HepG2 (cell line): ENCODE measurements around the gene METTL14. TPM values are rescaled to one million over a fixed set of nuclear protein-coding genes. Genes with fewer than 3 reads are reported as not detected.

ENCODE experiments used
- ATAC-seq: fragments of 200-7000 bp; cut with Tn5 transposase; 3 replicates; pipeline ENCODE4 v1.9.1; 2020; ENCODE audit warnings: mild to moderate bottlenecking, moderate library complexity
- BruUV-seq: library from RNA; stranded (reverse); fragments of 400-500 nt; replicated peaks from 2 replicates; lab custom pipeline; 2021; lab: Mats Ljungman, UMichigan
- CTCF ChIA-PET: fragments of 300-600 bp; formaldehyde crosslinking; extraction: SDS; loops from one replicate; lab custom pipeline; 2021; ENCODE audit warnings: low total read pairs, inconsistent platforms, low intra/inter-chr PET ratio; lab: Yijun Ruan, JAX
- POLR2A ChIA-PET: fragments of 350-600 bp; sonication (Branson Sonifier 250); formaldehyde crosslinking; loops from one replicate; lab custom pipeline; 2020; ENCODE audit warnings: antibody characterized with exemption, inconsistent platforms; lab: Yijun Ruan, JAX
- DNase-seq: peaks from one replicate; pipeline ENCODE4 v3.0.0-alpha.2; 2015; ENCODE audit warnings: low spot score
- FAIRE-seq: peaks from 3 replicates; lab custom pipeline; 2011; peaks lifted over from hg19 to GRCh38; lab: Jason Lieb, UNC
- H2AFZ ChIP-seq: one replicate; pipeline ENCODE4 v1.6.1; 2011; ENCODE audit warnings: low read length, inconsistent platforms
- H3K27ac ChIP-seq: fragments of 300-600 bp; 3 replicates; pipeline ENCODE4 v1.8.0; 2011; ENCODE audit warnings: mixed run types, mild to moderate bottlenecking, mixed read lengths, low read length, inconsistent platforms; ENCODE audit not compliant: insufficient read depth; ENCODE audit errors: extremely low read length
- H3K27me3 ChIP-seq, 2 experiments: fragments of 200-600 bp in 1 of 2; 2 replicates in 1 of 2; 3 replicates in 1 of 2; pipeline versions ENCODE4 v1.6.0 to v1.8.0; 2011; ENCODE audit warnings: low read length in 2 of 2, mild to moderate bottlenecking in 2 of 2, moderate library complexity in 2 of 2, inconsistent platforms in 1 of 2; ENCODE audit not compliant: insufficient read depth in 2 of 2, control insufficient read depth in 1 of 2
- H3K36me3 ChIP-seq, 2 experiments: fragments of 200-600 bp in 1 of 2; replicated peaks in 1 of 2; 2 replicates in 1 of 2; 3 replicates in 1 of 2; pipeline versions ENCODE4 v1.5.1 to v1.8.0; 2011; ENCODE audit warnings: low read length in 2 of 2, inconsistent platforms in 1 of 2; ENCODE audit not compliant: insufficient read depth in 2 of 2, control insufficient read depth in 1 of 2
- H3K4me1 ChIP-seq: 2 replicates; pipeline ENCODE4 v1.5.1; 2012; ENCODE audit warnings: low read length, inconsistent platforms; ENCODE audit not compliant: insufficient read depth
- H3K4me2 ChIP-seq: 2 replicates; pipeline ENCODE4 v1.6.0; 2011; ENCODE audit warnings: low read depth, low read length, inconsistent platforms
- H3K4me3 ChIP-seq, 3 experiments: fragments of 200-600 bp in 1 of 3; sonication (generic), shearing (Covaris generic) in 1 of 3; replicated peaks in 1 of 3; 2 replicates each; pipeline ENCODE4 v1.5.1; 2011 to 2016; ENCODE audit warnings: low read length in 3 of 3, inconsistent platforms in 2 of 3, low read depth in 2 of 3, mild to moderate bottlenecking in 2 of 3, control low read depth in 1 of 3, mixed read lengths in 1 of 3; ENCODE audit not compliant: insufficient read depth in 1 of 3
- H3K79me2 ChIP-seq: one replicate; pipeline ENCODE4 v1.6.1; 2011; ENCODE audit warnings: low read length, inconsistent platforms; ENCODE audit not compliant: insufficient read depth
- H3K9ac ChIP-seq: 2 replicates; pipeline ENCODE4 v1.6.0; 2011; ENCODE audit warnings: mild to moderate bottlenecking, low read depth, low read length, inconsistent platforms; ENCODE audit not compliant: insufficient read depth
- H3K9me3 ChIP-seq: 2 replicates; pipeline ENCODE4 v1.5.1; 2012; ENCODE audit warnings: mild to moderate bottlenecking, low read length
- H4K20me1 ChIP-seq: 2 replicates; pipeline ENCODE4 v1.6.0; 2011; ENCODE audit warnings: inconsistent platforms, mild to moderate bottlenecking, low read length, moderate library complexity; ENCODE audit not compliant: insufficient read depth
- CEBPB ChIP-seq: IDR thresholded peaks from 2 replicates; pipeline ENCODE4 v1.6.1; 2011; ENCODE audit warnings: low read depth, low read length, improper control_type of control experiment, borderline replicate concordance
- KAT7 ChIP-seq: IDR thresholded peaks from 2 replicates; pipeline ENCODE4 v1.6.1; 2018; ENCODE audit warnings: borderline replicate concordance, missing compliant biosample characterization
- ZFP36L2 ChIP-seq: sonication (generic); formaldehyde crosslinking; IDR thresholded peaks from 2 replicates; pipeline ENCODE4 v1.4.0; 2020; ENCODE audit warnings: missing genetic modification reagents
- ZNF546 ChIP-seq: sonication (generic); formaldehyde crosslinking; conservative IDR thresholded peaks from 2 replicates; pipeline ENCODE4 v1.8.1; 2023; ENCODE audit warnings: mild to moderate bottlenecking, missing genetic modification reagents
- whole genome bisulfite sequencing: methylation state at CpG from one replicate; pipeline ENCODE4 v1.1.6; 2017; ENCODE audit warnings: low lambda C conversion rate; 5-methylcytosine and 5-hydroxymethylcytosine counted together
- in situ Hi-C: cut with HindIII; loops from 2 replicates; pipeline ENCODE4 v1.10.0; 2017; ENCODE audit warnings: low pct_unique_long_range_greater_than_20kb; ENCODE audit not compliant: extremely low pct_ligation_motif_present
- intact Hi-C: fragments of 100-400 bp; cut with micrococcal nuclease; formaldehyde crosslinking; loops from one replicate; pipeline ENCODE4 v1.10.0; 2022; ENCODE audit not compliant: unreplicated experiment
- polyA plus RNA-seq, 8 experiments: library from polyadenylated mRNA; depleted of rRNA in 3 of 8; stranded (reverse) in 7 of 8; unstranded in 1 of 8; fragments of >200 nt; fragmentation: Illumina TruSeq in 4 of 8; extraction: Trizol in 4 of 8; gene quantifications; 2 replicates each; pipeline versions ENCODE4 v1.2.1 to v1.2.3, GENCODE V29; 2011 to 2016; ENCODE audit warnings: low read depth in 4 of 8, missing spikeins in 1 of 8, mixed read lengths in 1 of 8; ENCODE audit not compliant: insufficient read depth in 1 of 8
- small RNA-seq, 3 experiments: library from RNA; depleted of rRNA; stranded (forward); fragments of <200 nt; gene quantifications; one replicate each; pipeline ENCODE3, GENCODE V24; 2012; ENCODE audit warnings: low read depth in 2 of 3, low replicate concordance in 1 of 3; ENCODE audit not compliant: insufficient read length in 3 of 3, insufficient read depth in 2 of 3
- total RNA-seq, 5 experiments: library from RNA; depleted of rRNA; stranded (reverse); fragments of >200 nt; fragmentation: Illumina TruSeq; extraction: Trizol; gene quantifications; 2 replicates each; pipeline ENCODE4 v1.2.3, GENCODE V29; 2016; ENCODE audit warnings: low read depth in 1 of 5

METTL14 gene
- total and polyA plus RNA-seq, 2 of the 13 experiments (the other 11 are each of a cell fraction or from before 2014, with no cell fraction given): 11.6 to 44.9 TPM

- peaks cover 14 to 59% of the 10 kb centered on the region in 2 experiments for H3K36me3 ChIP-seq
- H3K4me3 ChIP-seq: no peak overlapping the region
- intact Hi-C loops (no loop called here), in situ Hi-C loops (no loop called here)
- H3K4me2 ChIP-seq: no peak overlapping the region
- no peak overlapping the region for H3K9ac ChIP-seq
- no peaks in the 10 kb centered on the region for H3K9me3 ChIP-seq
- POLR2A ChIA-PET: no interaction called here
- 96% methylated on average over 5 of the region's 5 CpGs for WGBS
- no peak overlapping the region for H2AFZ ChIP-seq
- H4K20me1 ChIP-seq: peaks cover 3% of the 10 kb centered on the region; the same call in 1 of the 2 replicates
- no peak for DNase-seq
- TF ChIP-seq ZFP36L2 (CRISPR knock-in tag): no peak
- peaks cover 25% of the 10 kb centered on the region for H3K4me1 ChIP-seq
- H3K27ac ChIP-seq: no peak overlapping the region
- CTCF ChIA-PET: no interaction called here
- H3K27me3 ChIP-seq: no peaks in the 10 kb centered on the region
- H3K79me2 ChIP-seq: no peaks in the 10 kb centered on the region
- no peak for ATAC-seq
- no peak for FAIRE-seq
- no TSS peak for BruUV-seq
Measured at GRCh38 chr4:118762155-118762554, 77.0 kb downstream of the METTL14 start.

GRCh38 chr4:118762730-118763477 lies 77.7 kb downstream of the METTL14 start:
- Histone ChIP-seq H4K20me1 (peaks cover 3% of the 10 kb centered on the region; the same call in 1 of the 2 replicates), H3K9me3 (no peaks in the 10 kb centered on the region), H3K36me3 (peaks cover 17 to 64% of the 10 kb centered on the region in 2 experiments), H2AFZ (no peak overlapping the region), H3K4me1 (peaks cover 18% of the 10 kb centered on the region), H3K27ac (no peak overlapping the region), H3K4me3 (no peak overlapping the region), H3K9ac (no peak overlapping the region), H3K27me3 (no peaks in the 10 kb centered on the region), H3K79me2 (no peaks in the 10 kb centered on the region), H3K4me2 (no peak overlapping the region)
- no TSS peak for BruUV-seq
- FAIRE-seq (no peak), DNase-seq (no peak), ATAC-seq (no peak)
- ChIA-PET POLR2A (no interaction called here), CTCF (no interaction called here)
- WGBS: 96% methylated on average over 3 of the region's 3 CpGs
- TF ChIP-seq ZNF546 (CRISPR knock-in tag) (no peak), CEBPB (peak; percentile 33; the same call in 1 of the 2 replicates), KAT7 (CRISPR knock-in tag) (no peak)
- intact Hi-C loops (no loop called here), in situ Hi-C loops (no loop called here)

Small RNAs within 50 kb of the gene (small RNA-seq; reads per million reads assigned to genes)
- gene SEPT14P4: 0 reads per million in 3 experiments

Other genes with a start within 250 kb of the METTL14 start
- gene SEC24D, start 150.7 kb downstream of the METTL14 start, total RNA-seq (2016; rRNA removed; fragmentation: Illumina TruSeq; extraction: Trizol): 51.1 and 78.6 TPM in 2 replicates
- 21.6 and 30.0 TPM in 2 replicates for gene SEC24D, start 150.7 kb downstream of the METTL14 start, polyA plus RNA-seq (2011; rRNA removed)
- gene SYNPO2, start 203.5 kb downstream of the METTL14 start, total RNA-seq (2016; rRNA removed; fragmentation: Illumina TruSeq; extraction: Trizol): 0.04 TPM in 1 of 2 replicates, not detected in the other
- 0.01 TPM in 1 of 2 replicates, not detected in the other for gene SYNPO2, start 203.5 kb downstream of the METTL14 start, polyA plus RNA-seq (2011; rRNA removed)